Hepatocyte (in vitro differentiated cells): ENCODE data around the gene PFDN6. TPM values are rescaled to one million over a fixed set of nuclear protein-coding genes. Genes with fewer than 3 reads are reported as not detected.

Experiments used
- DNase-seq: peaks from one replicate; pipeline ENCODE4 v3.0.0-alpha.2; 2016; ENCODE audit warnings: low spot score
- H2AFZ ChIP-seq: fragments of 200-600 bp; sonication (generic); 2 replicates; pipeline ENCODE4 v1.6.0; 2016; ENCODE audit warnings: antibody characterized with exemption, mild to moderate bottlenecking
- H3K27ac ChIP-seq: fragments of 200-600 bp; sonication (generic); 2 replicates; pipeline ENCODE4 v1.5.1; 2016; ENCODE audit warnings: mild to moderate bottlenecking
- H3K27me3 ChIP-seq: fragments of 200-600 bp; sonication (generic); 2 replicates; pipeline ENCODE4 v1.6.1; 2016
- H3K36me3 ChIP-seq: fragments of 200-600 bp; sonication (generic); replicated peaks from 2 replicates; pipeline ENCODE4 v1.5.1; 2016; ENCODE audit warnings: low read depth; ENCODE audit not compliant: insufficient read depth
- H3K4me1 ChIP-seq: fragments of 200-600 bp; sonication (generic); 2 replicates; pipeline ENCODE4 v1.5.1; 2016; ENCODE audit warnings: mild to moderate bottlenecking, moderate library complexity; ENCODE audit not compliant: insufficient read depth
- H3K4me2 ChIP-seq: fragments of 200-600 bp; sonication (generic); 2 replicates; pipeline ENCODE4 v1.6.0; 2016
- H3K4me3 ChIP-seq: fragments of 200-600 bp; sonication (generic); 2 replicates; pipeline ENCODE4 v1.5.1; 2016; ENCODE audit warnings: mild to moderate bottlenecking
- H3K79me2 ChIP-seq: fragments of 200-600 bp; sonication (generic); 2 replicates; pipeline ENCODE4 v1.6.0; 2017; ENCODE audit warnings: mild to moderate bottlenecking
- H3K9me2 ChIP-seq: fragments of 200-600 bp; sonication (generic); replicated peaks from 2 replicates; pipeline ENCODE4 v1.6.0; 2017; ENCODE audit warnings: mild to moderate bottlenecking; ENCODE audit not compliant: insufficient read depth
- H3K9me3 ChIP-seq: fragments of 200-600 bp; sonication (generic); 2 replicates; pipeline ENCODE4 v1.5.1; 2016; ENCODE audit warnings: low read depth, mild to moderate bottlenecking
- H4K20me1 ChIP-seq: fragments of 200-600 bp; sonication (generic); 2 replicates; pipeline ENCODE4 v1.6.0; 2016; ENCODE audit warnings: mild to moderate bottlenecking; ENCODE audit not compliant: insufficient read depth, poor library complexity, severe bottlenecking
- EZH2 ChIP-seq: fragments of 200-600 bp; sonication (generic); IDR thresholded peaks from 2 replicates; pipeline ENCODE4 v1.6.1; 2016; ENCODE audit warnings: antibody characterized with exemption, mild to moderate bottlenecking, borderline replicate concordance
- EZH2phosphoT487 ChIP-seq: fragments of 200-600 bp; sonication (generic); IDR thresholded peaks from one replicate; pipeline ENCODE4 v1.6.1; 2018; ENCODE audit warnings: antibody characterized with exemption, mild to moderate bottlenecking, low read depth, moderate library complexity; ENCODE audit not compliant: unreplicated experiment, severe bottlenecking
- WGBS: methylation state at CpG from one replicate; pipeline ENCODE4 v1.1.6; 2016; ENCODE audit warnings: low lambda C conversion rate; ENCODE audit errors: missing lambda C conversion rate; 5-methylcytosine and 5-hydroxymethylcytosine counted together
- polyA plus RNA-seq: library from polyadenylated mRNA; unstranded; fragments of >200 nt; fragmentation: Nextera tagmentation; extraction: Ambion mirVana; gene quantifications from 2 replicates; pipeline ENCODE4 v1.2.1, GENCODE V29; 2016
- total RNA-seq: library from RNA; depleted of rRNA; stranded (reverse); fragments of >200 nt; gene quantifications from 2 replicates; pipeline ENCODE4 v1.2.3, GENCODE V29; 2014
- TF ChIP-seq, protein P1 (sequence below): fragments of 200-600 bp; sonication (generic); IDR thresholded peaks from 2 replicates; pipeline ENCODE4 v1.5.1; 2016; ENCODE audit warnings: antibody characterized with exemption, mild to moderate bottlenecking; ENCODE audit not compliant: poor library complexity

PFDN6 gene
- total and polyA plus RNA-seq, 2 experiments from 2014 or later, result 19.5 to 52.7 TPM

DNA sequence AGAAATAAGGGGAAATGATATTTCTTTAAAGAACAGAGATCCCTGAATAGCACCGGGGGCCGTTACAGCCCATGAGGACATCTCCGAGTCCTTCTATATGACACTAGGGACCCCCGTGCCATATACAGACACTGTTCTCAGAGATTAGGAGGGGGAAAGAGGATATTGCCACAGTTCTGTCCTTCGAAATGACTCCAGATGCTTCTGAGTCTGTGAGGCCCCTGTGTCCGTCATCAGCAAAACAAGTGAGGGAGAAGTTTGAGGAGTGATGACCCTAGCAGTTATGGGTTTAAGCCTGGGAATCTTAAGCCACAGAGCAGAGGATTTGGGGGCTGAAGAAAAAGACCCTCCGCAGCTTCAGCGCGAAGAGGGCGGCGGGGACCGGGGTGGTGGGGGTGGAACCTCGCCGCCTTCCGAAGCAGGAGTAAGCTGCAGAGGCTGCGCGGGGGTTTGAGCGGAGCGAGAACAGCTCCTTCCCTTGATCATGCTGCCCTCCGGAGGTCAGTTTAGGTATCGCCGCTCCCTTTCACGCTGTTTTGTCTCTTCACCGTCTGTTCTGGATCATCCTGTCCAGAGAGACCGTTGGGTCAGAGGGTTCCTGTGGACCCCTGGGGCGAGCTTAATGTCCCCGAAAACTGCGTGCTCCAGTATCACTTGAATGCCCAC, 41.3 kb upstream of the PFDN6 start:
- Histone ChIP-seq H3K4me3 (peak overlapping the region; percentile 14), H3K27ac (peak overlapping the region; percentile 44), H3K79me2 (no peaks in the 10 kb centered on the region), H2AFZ (peak overlapping the region; percentile 60), H3K9me3 (no peaks in the 10 kb centered on the region), H3K4me1 (peaks cover 5% of the 10 kb centered on the region), H3K36me3 (no peaks in the 10 kb centered on the region), H3K9me2 (no peaks in the 10 kb centered on the region), H3K4me2 (peak overlapping the region; percentile 86), H3K27me3 (no peaks in the 10 kb centered on the region), H4K20me1 (no peaks in the 10 kb centered on the region)
- DNase-seq, result peak; percentile 94
- no peak for TF ChIP-seq EZH2
- TF ChIP-seq, protein P1, sequence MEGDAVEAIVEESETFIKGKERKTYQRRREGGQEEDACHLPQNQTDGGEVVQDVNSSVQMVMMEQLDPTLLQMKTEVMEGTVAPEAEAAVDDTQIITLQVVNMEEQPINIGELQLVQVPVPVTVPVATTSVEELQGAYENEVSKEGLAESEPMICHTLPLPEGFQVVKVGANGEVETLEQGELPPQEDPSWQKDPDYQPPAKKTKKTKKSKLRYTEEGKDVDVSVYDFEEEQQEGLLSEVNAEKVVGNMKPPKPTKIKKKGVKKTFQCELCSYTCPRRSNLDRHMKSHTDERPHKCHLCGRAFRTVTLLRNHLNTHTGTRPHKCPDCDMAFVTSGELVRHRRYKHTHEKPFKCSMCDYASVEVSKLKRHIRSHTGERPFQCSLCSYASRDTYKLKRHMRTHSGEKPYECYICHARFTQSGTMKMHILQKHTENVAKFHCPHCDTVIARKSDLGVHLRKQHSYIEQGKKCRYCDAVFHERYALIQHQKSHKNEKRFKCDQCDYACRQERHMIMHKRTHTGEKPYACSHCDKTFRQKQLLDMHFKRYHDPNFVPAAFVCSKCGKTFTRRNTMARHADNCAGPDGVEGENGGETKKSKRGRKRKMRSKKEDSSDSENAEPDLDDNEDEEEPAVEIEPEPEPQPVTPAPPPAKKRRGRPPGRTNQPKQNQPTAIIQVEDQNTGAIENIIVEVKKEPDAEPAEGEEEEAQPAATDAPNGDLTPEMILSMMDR, result peak; percentile 95
- TF ChIP-seq EZH2phosphoT487, result no peak
- WGBS, result 5% methylated on average over 26 of the region's 28 CpGs

DNA sequence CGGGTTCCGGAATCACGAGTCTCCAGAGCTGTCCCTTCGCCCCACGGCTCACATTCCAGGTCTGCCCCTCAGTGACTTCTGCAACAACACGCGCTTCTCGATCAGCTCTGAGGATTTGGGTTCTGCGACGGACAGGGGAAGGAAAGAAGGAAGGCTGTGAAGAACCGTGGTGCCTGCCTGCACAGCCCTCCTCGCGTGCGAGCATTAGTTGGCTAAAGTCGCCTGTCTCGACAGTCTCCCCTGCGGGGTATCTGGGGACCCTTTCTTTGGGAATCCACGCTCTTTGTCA, 40.8 kb upstream of the PFDN6 start:
- H3K4me3 ChIP-seq, result peak overlapping the region; percentile 14
- no peaks in the 10 kb centered on the region for H3K27me3 ChIP-seq
- peaks cover 5% of the 10 kb centered on the region for H3K4me1 ChIP-seq
- no peaks in the 10 kb centered on the region for H3K79me2 ChIP-seq
- no peaks in the 10 kb centered on the region for H4K20me1 ChIP-seq
- H3K36me3 ChIP-seq, result no peaks in the 10 kb centered on the region
- no peak for DNase-seq
- H3K4me2 ChIP-seq, result peak overlapping the region; percentile 86
- WGBS, result 8% methylated on average over 18 of the region's 18 CpGs
- TF ChIP-seq EZH2phosphoT487 (no peak), EZH2 (no peak)
- TF ChIP-seq, protein P1, result no peak
- no peaks in the 10 kb centered on the region for H3K9me3 ChIP-seq
- H3K9me2 ChIP-seq, result no peaks in the 10 kb centered on the region
- no peak overlapping the region for H2AFZ ChIP-seq
- peak overlapping the region; percentile 44 for H3K27ac ChIP-seq

GRCh38 chr6:33248932-33249731, 40.3 kb upstream of the PFDN6 start:
- H3K9me2 ChIP-seq, result no peaks in the 10 kb centered on the region
- no peaks in the 10 kb centered on the region for H3K27me3 ChIP-seq
- H4K20me1 ChIP-seq, result no peaks in the 10 kb centered on the region
- no peaks in the 10 kb centered on the region for H3K9me3 ChIP-seq
- H3K27ac ChIP-seq, result peak overlapping the region; percentile 85
- peak overlapping the region; percentile 60 for H2AFZ ChIP-seq
- TF ChIP-seq EZH2 (no peak), EZH2phosphoT487 (no peak)
- TF ChIP-seq, protein P1, result no peak
- no peaks in the 10 kb centered on the region for H3K79me2 ChIP-seq
- peak; percentile 97 for DNase-seq
- under 1% methylated on average over 58 of the region's 58 CpGs for WGBS
- H3K4me3 ChIP-seq, result peak overlapping the region; percentile 47
- no peaks in the 10 kb centered on the region for H3K36me3 ChIP-seq
- H3K4me2 ChIP-seq, result peak overlapping the region; percentile 86
- peaks cover 5% of the 10 kb centered on the region for H3K4me1 ChIP-seq
